Measurements from ENCODE around the gene COL24A1. TPM values are rescaled to one million over a fixed set of nuclear protein-coding genes. Genes with fewer than 3 reads are reported as not detected.

The COL24A1 gene
- total and polyA plus RNA-seq, 2 donors (not counting 3 experiments of a cell fraction or from before 2014, with no cell fraction given): 0.03 TPM; not detected in 1

- H3K9me3 ChIP-seq (replicated peaks; ENCODE audit: control insufficient read depth, insufficient read depth, low read length): no peaks in the 10 kb centered on the region
- H3K36me3 ChIP-seq (ENCODE audit: control insufficient read depth in 2 of 2, extremely low read depth in 1 of 2, insufficient read depth in 2 of 2, low read length in 2 of 2): no peaks in the 10 kb centered on the region
- FAIRE-seq (no peak), DNase-seq (ENCODE audit: low read depth, low spot score) (no peak)
- H3K9me1 ChIP-seq (replicated peaks; ENCODE audit: control insufficient read depth, extremely low read depth, insufficient read depth, low read length): no peaks in the 10 kb centered on the region
- H3K27ac ChIP-seq (ENCODE audit: insufficient read depth, low read depth, low read length): no peak overlapping the region
- no peaks in the 10 kb centered on the region for H4K20me1 ChIP-seq (replicated peaks; ENCODE audit: control insufficient read depth, extremely low read depth, insufficient read depth, low read length)
- no peak overlapping the region for H3K4me2 ChIP-seq (ENCODE audit: insufficient read depth, low read length)
- ChIA-PET CTCF (no interaction called here), POLR2A (no interaction called here)
- peaks cover 3 to 39% of the 10 kb centered on the region in 2 experiments for H3K27me3 ChIP-seq (ENCODE audit: control insufficient read depth in 2 of 2, insufficient read depth in 2 of 2, low read length in 2 of 2)
- dilution Hi-C loops (cut with MboI; ENCODE audit: extremely low pct_ligation_motif_present, low sequenced_read_pairs): no loop called here
- no peak overlapping the region for H3K4me3 ChIP-seq (replicated peaks in 1 of 3; ENCODE audit: insufficient read depth in 1 of 3, low read depth in 1 of 3, low read length in 3 of 3)
- intact Hi-C loops (cut with micrococcal nuclease): no loop called here
- no TSS peak for BruUV-seq (replicated peaks)
- H3K9ac ChIP-seq (replicated peaks; ENCODE audit: extremely low read depth, insufficient read depth, low read length): no peak overlapping the region
- H3K4me1 ChIP-seq (ENCODE audit: control insufficient read depth, extremely low read depth, insufficient read depth, low read length): no peaks in the 10 kb centered on the region
- no peak for TF ChIP-seq MAX (IDR thresholded peaks at IDR 0.05; ENCODE audit: insufficient read depth, insufficient read length)
- no peak for TF ChIP-seq POLR2A (IDR thresholded peaks at IDR 0.05; ENCODE audit: low read depth, low read length)
- no peak for TF ChIP-seq MYC (IDR thresholded peaks at IDR 0.05; ENCODE audit: low read depth, low read length)
- TF ChIP-seq GATA2 (IDR thresholded peaks at IDR 0.05; ENCODE audit: insufficient read depth, insufficient read length, low read depth, low read length): no peak
- TF ChIP-seq EZH2 (IDR thresholded peaks at IDR 0.05; ENCODE audit: borderline replicate concordance, low read depth, low read length, severe bottlenecking): no peak
- no peak for TF ChIP-seq POLR2AphosphoS5 (IDR thresholded peaks at IDR 0.05; ENCODE audit: insufficient read depth, low read depth, low read length)
- TF ChIP-seq JUN (IDR thresholded peaks at IDR 0.05; ENCODE audit: borderline replicate concordance, insufficient read depth, insufficient read length, low read depth): no peak
- no peak for TF ChIP-seq FOS (IDR thresholded peaks at IDR 0.05; ENCODE audit: borderline replicate concordance, insufficient read depth, low read length)
- H2AFZ ChIP-seq (ENCODE audit: low read depth, low read length): no peak overlapping the region
- no peaks in the 10 kb centered on the region for H3K79me2 ChIP-seq (ENCODE audit: control insufficient read depth, insufficient read depth, low read length)
Measured at GRCh38 chr1:85839459-85839858, 317.1 kb downstream of the COL24A1 start.

DNA sequence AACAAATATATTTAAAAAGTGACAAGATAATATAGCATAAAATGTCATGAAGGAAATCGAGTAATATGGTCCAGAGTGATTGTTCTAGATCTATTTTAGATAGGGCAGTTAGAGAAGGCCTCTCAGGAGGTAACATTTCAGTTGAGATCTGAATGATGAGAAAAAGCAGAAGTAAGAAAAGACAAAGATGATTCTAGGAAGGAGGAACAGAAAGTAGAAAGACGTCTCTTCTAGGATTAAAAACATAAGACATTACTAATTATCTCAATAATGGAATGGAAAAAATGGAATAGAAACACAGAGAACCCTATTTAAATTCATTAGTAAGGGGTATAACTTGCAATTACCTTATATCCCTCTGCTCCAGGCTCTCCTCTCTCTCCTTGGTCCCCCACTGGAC, 318.3 kb downstream of the COL24A1 start:
- Histone ChIP-seq H3K9ac (replicated peaks; ENCODE audit: extremely low read depth, insufficient read depth, low read length) (no peak overlapping the region), H3K9me3 (replicated peaks; ENCODE audit: control insufficient read depth, insufficient read depth, low read length) (no peaks in the 10 kb centered on the region), H3K4me2 (ENCODE audit: insufficient read depth, low read length) (no peak overlapping the region), H3K36me3 (ENCODE audit: control insufficient read depth in 2 of 2, extremely low read depth in 1 of 2, insufficient read depth in 2 of 2, low read length in 2 of 2) (no peaks in the 10 kb centered on the region), H3K4me1 (ENCODE audit: control insufficient read depth, extremely low read depth, insufficient read depth, low read length) (no peaks in the 10 kb centered on the region), H4K20me1 (replicated peaks; ENCODE audit: control insufficient read depth, extremely low read depth, insufficient read depth, low read length) (no peaks in the 10 kb centered on the region), H3K79me2 (ENCODE audit: control insufficient read depth, insufficient read depth, low read length) (no peaks in the 10 kb centered on the region), H3K27me3 (ENCODE audit: control insufficient read depth in 2 of 2, insufficient read depth in 2 of 2, low read length in 2 of 2) (peaks cover 0 to 35% of the 10 kb centered on the region in 2 experiments), H3K9me1 (replicated peaks; ENCODE audit: control insufficient read depth, extremely low read depth, insufficient read depth, low read length) (no peaks in the 10 kb centered on the region), H3K4me3 (replicated peaks in 1 of 3; ENCODE audit: insufficient read depth in 1 of 3, low read depth in 1 of 3, low read length in 3 of 3) (no peak overlapping the region), H3K27ac (ENCODE audit: insufficient read depth, low read depth, low read length) (no peak overlapping the region), H2AFZ (ENCODE audit: low read depth, low read length) (no peak overlapping the region)
- no TSS peak for BruUV-seq (replicated peaks)
- TF ChIP-seq, protein P1, sequence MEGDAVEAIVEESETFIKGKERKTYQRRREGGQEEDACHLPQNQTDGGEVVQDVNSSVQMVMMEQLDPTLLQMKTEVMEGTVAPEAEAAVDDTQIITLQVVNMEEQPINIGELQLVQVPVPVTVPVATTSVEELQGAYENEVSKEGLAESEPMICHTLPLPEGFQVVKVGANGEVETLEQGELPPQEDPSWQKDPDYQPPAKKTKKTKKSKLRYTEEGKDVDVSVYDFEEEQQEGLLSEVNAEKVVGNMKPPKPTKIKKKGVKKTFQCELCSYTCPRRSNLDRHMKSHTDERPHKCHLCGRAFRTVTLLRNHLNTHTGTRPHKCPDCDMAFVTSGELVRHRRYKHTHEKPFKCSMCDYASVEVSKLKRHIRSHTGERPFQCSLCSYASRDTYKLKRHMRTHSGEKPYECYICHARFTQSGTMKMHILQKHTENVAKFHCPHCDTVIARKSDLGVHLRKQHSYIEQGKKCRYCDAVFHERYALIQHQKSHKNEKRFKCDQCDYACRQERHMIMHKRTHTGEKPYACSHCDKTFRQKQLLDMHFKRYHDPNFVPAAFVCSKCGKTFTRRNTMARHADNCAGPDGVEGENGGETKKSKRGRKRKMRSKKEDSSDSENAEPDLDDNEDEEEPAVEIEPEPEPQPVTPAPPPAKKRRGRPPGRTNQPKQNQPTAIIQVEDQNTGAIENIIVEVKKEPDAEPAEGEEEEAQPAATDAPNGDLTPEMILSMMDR (IDR thresholded peaks at IDR 0.05; ENCODE audit: extremely low read depth in 1 of 2, insufficient read depth in 1 of 2, low read depth in 1 of 2, low read length in 2 of 2): no peak
- TF ChIP-seq POLR2AphosphoS5 (IDR thresholded peaks at IDR 0.05; ENCODE audit: insufficient read depth, low read depth, low read length) (no peak), POLR2A (IDR thresholded peaks at IDR 0.05; ENCODE audit: low read depth, low read length) (no peak), MAX (IDR thresholded peaks at IDR 0.05; ENCODE audit: insufficient read depth, insufficient read length) (no peak), FOS (IDR thresholded peaks at IDR 0.05; ENCODE audit: borderline replicate concordance, insufficient read depth, low read length) (no peak), EZH2 (IDR thresholded peaks at IDR 0.05; ENCODE audit: borderline replicate concordance, low read depth, low read length, severe bottlenecking) (no peak), MYC (IDR thresholded peaks at IDR 0.05; ENCODE audit: low read depth, low read length) (no peak), JUN (IDR thresholded peaks at IDR 0.05; ENCODE audit: borderline replicate concordance, insufficient read depth, insufficient read length, low read depth) (no peak), GATA2 (IDR thresholded peaks at IDR 0.05; ENCODE audit: insufficient read depth, insufficient read length, low read depth, low read length) (no peak)
- DNase-seq (ENCODE audit: low read depth, low spot score) (no peak), FAIRE-seq (no peak)
- intact Hi-C loops (cut with micrococcal nuclease) (no loop called here), dilution Hi-C loops (cut with MboI; ENCODE audit: extremely low pct_ligation_motif_present, low sequenced_read_pairs) (no loop called here)
- ChIA-PET CTCF (no interaction called here), POLR2A (no interaction called here)

Measured in endothelial cell of umbilical vein (primary cell).